GM23338 (cell line): ENCODE results near the gene LILRB5. TPM values are rescaled to one million over a fixed set of nuclear protein-coding genes. Genes with fewer than 3 reads are reported as not detected.

Experiments used
- ATAC-seq: fragments of 200-7000 bp; cut with Tn5 transposase; 3 replicates; pipeline ENCODE4 v1.9.1; 2020
- DNase-seq: peaks from one replicate; pipeline ENCODE4 v3.0.0-alpha.2; 2015; ENCODE audit warnings: low spot score
- H2AFZ ChIP-seq: fragments of 200-600 bp; sonication (generic); 2 replicates; pipeline ENCODE4 v1.8.0; 2016; ENCODE audit warnings: antibody characterized with exemption, mild to moderate bottlenecking, moderate library complexity
- H3F3A ChIP-seq: fragments of 200-600 bp; sonication (generic); replicated peaks from 2 replicates; pipeline ENCODE4 v1.8.0; 2017; ENCODE audit warnings: antibody characterized with exemption, mixed run types, low read depth
- H3K27ac ChIP-seq: fragments of 200-600 bp; sonication (generic); 2 replicates; pipeline ENCODE4 v1.6.1; 2016; ENCODE audit warnings: low read depth
- H3K27me3 ChIP-seq: fragments of 200-600 bp; sonication (generic); 2 replicates; pipeline ENCODE4 v1.8.0; 2016; ENCODE audit warnings: mild to moderate bottlenecking, mixed run types, moderate library complexity; ENCODE audit not compliant: insufficient read depth
- H3K36me3 ChIP-seq: fragments of 200-600 bp; sonication (generic); 2 replicates; pipeline ENCODE4 v1.8.0; 2016; ENCODE audit warnings: mild to moderate bottlenecking; ENCODE audit not compliant: insufficient read depth
- H3K4me1 ChIP-seq: fragments of 200-600 bp; sonication (generic); 2 replicates; pipeline ENCODE4 v1.8.0; 2016; ENCODE audit warnings: mild to moderate bottlenecking, moderate library complexity; ENCODE audit not compliant: insufficient read depth
- H3K4me2 ChIP-seq: fragments of 200-600 bp; sonication (generic); 2 replicates; pipeline ENCODE4 v1.7.1; 2017; ENCODE audit warnings: mixed run types
- H3K4me3 ChIP-seq: fragments of 200-600 bp; sonication (generic); 2 replicates; pipeline ENCODE4 v1.6.1; 2016; ENCODE audit warnings: mixed run types
- H3K79me2 ChIP-seq: fragments of 200-600 bp; sonication (generic); replicated peaks from 2 replicates; pipeline ENCODE4 v1.8.0; 2017; ENCODE audit warnings: mild to moderate bottlenecking; ENCODE audit not compliant: insufficient read depth
- H3K9me2 ChIP-seq: fragments of 200-600 bp; sonication (generic); 2 replicates; pipeline ENCODE4 v1.8.0; 2017; ENCODE audit not compliant: insufficient read depth
- H4K20me1 ChIP-seq: fragments of 200-600 bp; sonication (generic); replicated peaks from 2 replicates; pipeline ENCODE4 v1.8.0; 2017; ENCODE audit warnings: mild to moderate bottlenecking; ENCODE audit not compliant: insufficient read depth
- H3K27ac Mint-ChIP-seq: 2 replicates; pipeline ENCODE4 v1.8.0; 2020; ENCODE audit warnings: inconsistent platforms, mild to moderate bottlenecking, moderate library complexity, mixed read lengths
- H3K27me3 Mint-ChIP-seq: 3 replicates; pipeline ENCODE4 v1.8.0; 2022; ENCODE audit warnings: low read depth, mild to moderate bottlenecking, moderate library complexity, mixed read lengths, inconsistent platforms; ENCODE audit not compliant: insufficient read depth, poor library complexity
- H3K36me3 Mint-ChIP-seq: 3 replicates; pipeline ENCODE4 v1.8.0; 2021; ENCODE audit warnings: low read depth, mild to moderate bottlenecking, inconsistent platforms, moderate library complexity, mixed read lengths
- H3K4me1 Mint-ChIP-seq: 3 replicates; pipeline ENCODE4 v1.8.0; 2020; ENCODE audit warnings: mild to moderate bottlenecking, inconsistent platforms, mixed read lengths
- H3K4me3 Mint-ChIP-seq: 3 replicates; pipeline ENCODE4 v1.8.0; 2021; ENCODE audit warnings: moderate library complexity, mild to moderate bottlenecking, inconsistent platforms, mixed read lengths
- H3K9me3 Mint-ChIP-seq: 3 replicates; pipeline ENCODE4 v1.8.0; 2020; ENCODE audit warnings: moderate library complexity, mild to moderate bottlenecking, inconsistent platforms, mixed read lengths
- CREB1 ChIP-seq: fragments of 250-450 bp; sonication (Bioruptor Pico); IDR thresholded peaks from 2 replicates; pipeline ENCODE4 v1.5.0; 2020; ENCODE audit warnings: low read depth, mild to moderate bottlenecking, moderate library complexity
- ETS1 ChIP-seq: IDR thresholded peaks from 2 replicates; pipeline ENCODE4 v1.6.1; 2016; ENCODE audit warnings: antibody characterized with exemption
- EZH2 ChIP-seq: fragments of 200-600 bp; sonication (generic); IDR thresholded peaks from one replicate; pipeline ENCODE4 v1.8.0; 2017; ENCODE audit warnings: antibody characterized with exemption, mild to moderate bottlenecking, low read depth; ENCODE audit not compliant: unreplicated experiment
- EZH2phosphoT487 ChIP-seq: fragments of 200-600 bp; sonication (generic); IDR thresholded peaks from one replicate; pipeline ENCODE4 v1.8.1; 2018; ENCODE audit warnings: antibody characterized with exemption; ENCODE audit not compliant: unreplicated experiment
- JUNB ChIP-seq: IDR thresholded peaks from one replicate; pipeline ENCODE4 v1.6.1; 2016; ENCODE audit warnings: antibody characterized with exemption; ENCODE audit not compliant: unreplicated experiment
- NANOG ChIP-seq: IDR thresholded peaks from 2 replicates; pipeline ENCODE4 v1.6.1; 2016; ENCODE audit warnings: antibody characterized with exemption, borderline replicate concordance
- POLR2AphosphoS5 ChIP-seq: IDR thresholded peaks from 2 replicates; pipeline ENCODE4 v1.6.1; 2016; ENCODE audit warnings: antibody characterized with exemption, low read depth
- REST ChIP-seq: IDR thresholded peaks from one replicate; pipeline ENCODE4 v1.6.1; 2018; ENCODE audit warnings: antibody characterized with exemption; ENCODE audit not compliant: unreplicated experiment
- STAT1 ChIP-seq: IDR thresholded peaks from one replicate; pipeline ENCODE4 v1.6.1; 2016; ENCODE audit warnings: antibody characterized with exemption; ENCODE audit not compliant: unreplicated experiment
- ZNF114 ChIP-seq: fragments of 250-450 bp; sonication (Bioruptor Pico); IDR thresholded peaks from 2 replicates; pipeline ENCODE4 v1.5.0; 2020; ENCODE audit warnings: mild to moderate bottlenecking, moderate library complexity
- ZNF331 ChIP-seq: fragments of 250-450 bp; sonication (Bioruptor Pico); IDR thresholded peaks from 2 replicates; pipeline ENCODE4 v1.5.0; 2020; ENCODE audit warnings: low read depth, mild to moderate bottlenecking, moderate library complexity
- polyA plus RNA-seq: library from polyadenylated mRNA; unstranded; fragments of >200 nt; fragmentation: Nextera tagmentation; extraction: Ambion mirVana; gene quantifications from 2 replicates; pipeline ENCODE4 v1.2.1, GENCODE V29; 2016
- total RNA-seq: library from RNA; depleted of rRNA; stranded (reverse); fragments of >200 nt; shearing (Covaris generic); gene quantifications from 2 replicates; pipeline ENCODE4 v1.2.3, GENCODE V29; 2014
- TF ChIP-seq, protein P1 (sequence below): fragments of 250-450 bp; sonication (Bioruptor Pico); IDR thresholded peaks from 2 replicates; pipeline ENCODE4 v1.5.0; 2020; ENCODE audit warnings: mild to moderate bottlenecking, moderate library complexity
- TF ChIP-seq, protein P2 (sequence below), 2 experiments: fragments of 200-600 bp in 1 of 2; sonication (generic) in 1 of 2; conservative IDR thresholded peaks; 2 replicates each; pipeline versions ENCODE4 v1.5.1 to v1.6.1; 2016 to 2017; ENCODE audit warnings: antibody characterized with exemption in 2 of 2, low read depth in 2 of 2, mild to moderate bottlenecking in 2 of 2, moderate library complexity in 1 of 2

The LILRB5 gene
- total and polyA plus RNA-seq, 2 experiments from 2014 or later, result not detected

DNA sequence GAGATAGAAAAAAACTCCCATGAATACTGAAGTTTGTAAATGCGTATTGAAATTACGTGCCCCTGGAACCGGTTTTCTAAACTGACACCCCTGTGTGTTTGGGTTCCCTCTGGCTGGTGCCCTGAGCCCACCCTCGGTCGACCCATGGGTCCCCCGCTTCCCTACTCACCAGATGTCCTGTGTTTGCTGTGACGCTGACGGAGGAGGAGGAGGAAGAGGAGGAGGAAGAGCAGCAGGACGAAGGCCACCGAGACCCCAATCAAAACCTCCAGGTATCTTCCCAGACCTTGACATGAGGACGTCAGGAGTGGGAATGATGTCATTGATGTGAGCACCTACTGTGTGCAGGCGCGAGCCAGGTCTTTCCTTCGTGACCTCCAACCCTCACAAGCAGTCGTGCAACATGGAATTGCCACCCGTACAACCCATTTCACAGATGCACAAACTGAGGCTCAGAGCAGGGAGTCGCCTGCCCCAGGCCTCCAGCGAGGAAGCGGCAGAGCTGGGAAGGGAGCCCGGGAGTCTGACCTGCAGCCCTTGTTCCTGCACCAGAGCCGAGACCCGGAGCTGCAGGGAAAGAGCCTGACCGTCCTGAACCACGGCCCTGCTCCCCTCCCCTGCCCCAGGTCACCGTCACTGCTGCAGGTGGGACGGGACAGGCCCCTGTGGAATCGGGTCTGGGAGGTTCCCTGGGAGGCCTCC is 38.0 kb downstream of the LILRB5 start:
- Histone ChIP-seq H3K4me3 (no peak overlapping the region), H3K4me1 (no peaks in the 10 kb centered on the region), H4K20me1 (no peaks in the 10 kb centered on the region), H3K36me3 (no peaks in the 10 kb centered on the region), H3K9me2 (no peaks in the 10 kb centered on the region), H3F3A (no peaks in the 10 kb centered on the region), H2AFZ (no peak overlapping the region), H3K27ac (no peak overlapping the region), H3K4me2 (no peak overlapping the region), H3K79me2 (no peaks in the 10 kb centered on the region), H3K27me3 (no peaks in the 10 kb centered on the region)
- TF ChIP-seq POLR2AphosphoS5, result no peak
- no peak for TF ChIP-seq STAT1
- TF ChIP-seq CREB1 (CRISPR knock-in tag), result no peak
- no peak for TF ChIP-seq NANOG
- no peak for TF ChIP-seq ZNF114
- TF ChIP-seq EZH2, result no peak
- no peak for TF ChIP-seq REST
- TF ChIP-seq JUNB, result no peak
- TF ChIP-seq EZH2phosphoT487, result no peak
- TF ChIP-seq ZNF331 (CRISPR knock-in tag), result no peak
- TF ChIP-seq, protein P1, sequence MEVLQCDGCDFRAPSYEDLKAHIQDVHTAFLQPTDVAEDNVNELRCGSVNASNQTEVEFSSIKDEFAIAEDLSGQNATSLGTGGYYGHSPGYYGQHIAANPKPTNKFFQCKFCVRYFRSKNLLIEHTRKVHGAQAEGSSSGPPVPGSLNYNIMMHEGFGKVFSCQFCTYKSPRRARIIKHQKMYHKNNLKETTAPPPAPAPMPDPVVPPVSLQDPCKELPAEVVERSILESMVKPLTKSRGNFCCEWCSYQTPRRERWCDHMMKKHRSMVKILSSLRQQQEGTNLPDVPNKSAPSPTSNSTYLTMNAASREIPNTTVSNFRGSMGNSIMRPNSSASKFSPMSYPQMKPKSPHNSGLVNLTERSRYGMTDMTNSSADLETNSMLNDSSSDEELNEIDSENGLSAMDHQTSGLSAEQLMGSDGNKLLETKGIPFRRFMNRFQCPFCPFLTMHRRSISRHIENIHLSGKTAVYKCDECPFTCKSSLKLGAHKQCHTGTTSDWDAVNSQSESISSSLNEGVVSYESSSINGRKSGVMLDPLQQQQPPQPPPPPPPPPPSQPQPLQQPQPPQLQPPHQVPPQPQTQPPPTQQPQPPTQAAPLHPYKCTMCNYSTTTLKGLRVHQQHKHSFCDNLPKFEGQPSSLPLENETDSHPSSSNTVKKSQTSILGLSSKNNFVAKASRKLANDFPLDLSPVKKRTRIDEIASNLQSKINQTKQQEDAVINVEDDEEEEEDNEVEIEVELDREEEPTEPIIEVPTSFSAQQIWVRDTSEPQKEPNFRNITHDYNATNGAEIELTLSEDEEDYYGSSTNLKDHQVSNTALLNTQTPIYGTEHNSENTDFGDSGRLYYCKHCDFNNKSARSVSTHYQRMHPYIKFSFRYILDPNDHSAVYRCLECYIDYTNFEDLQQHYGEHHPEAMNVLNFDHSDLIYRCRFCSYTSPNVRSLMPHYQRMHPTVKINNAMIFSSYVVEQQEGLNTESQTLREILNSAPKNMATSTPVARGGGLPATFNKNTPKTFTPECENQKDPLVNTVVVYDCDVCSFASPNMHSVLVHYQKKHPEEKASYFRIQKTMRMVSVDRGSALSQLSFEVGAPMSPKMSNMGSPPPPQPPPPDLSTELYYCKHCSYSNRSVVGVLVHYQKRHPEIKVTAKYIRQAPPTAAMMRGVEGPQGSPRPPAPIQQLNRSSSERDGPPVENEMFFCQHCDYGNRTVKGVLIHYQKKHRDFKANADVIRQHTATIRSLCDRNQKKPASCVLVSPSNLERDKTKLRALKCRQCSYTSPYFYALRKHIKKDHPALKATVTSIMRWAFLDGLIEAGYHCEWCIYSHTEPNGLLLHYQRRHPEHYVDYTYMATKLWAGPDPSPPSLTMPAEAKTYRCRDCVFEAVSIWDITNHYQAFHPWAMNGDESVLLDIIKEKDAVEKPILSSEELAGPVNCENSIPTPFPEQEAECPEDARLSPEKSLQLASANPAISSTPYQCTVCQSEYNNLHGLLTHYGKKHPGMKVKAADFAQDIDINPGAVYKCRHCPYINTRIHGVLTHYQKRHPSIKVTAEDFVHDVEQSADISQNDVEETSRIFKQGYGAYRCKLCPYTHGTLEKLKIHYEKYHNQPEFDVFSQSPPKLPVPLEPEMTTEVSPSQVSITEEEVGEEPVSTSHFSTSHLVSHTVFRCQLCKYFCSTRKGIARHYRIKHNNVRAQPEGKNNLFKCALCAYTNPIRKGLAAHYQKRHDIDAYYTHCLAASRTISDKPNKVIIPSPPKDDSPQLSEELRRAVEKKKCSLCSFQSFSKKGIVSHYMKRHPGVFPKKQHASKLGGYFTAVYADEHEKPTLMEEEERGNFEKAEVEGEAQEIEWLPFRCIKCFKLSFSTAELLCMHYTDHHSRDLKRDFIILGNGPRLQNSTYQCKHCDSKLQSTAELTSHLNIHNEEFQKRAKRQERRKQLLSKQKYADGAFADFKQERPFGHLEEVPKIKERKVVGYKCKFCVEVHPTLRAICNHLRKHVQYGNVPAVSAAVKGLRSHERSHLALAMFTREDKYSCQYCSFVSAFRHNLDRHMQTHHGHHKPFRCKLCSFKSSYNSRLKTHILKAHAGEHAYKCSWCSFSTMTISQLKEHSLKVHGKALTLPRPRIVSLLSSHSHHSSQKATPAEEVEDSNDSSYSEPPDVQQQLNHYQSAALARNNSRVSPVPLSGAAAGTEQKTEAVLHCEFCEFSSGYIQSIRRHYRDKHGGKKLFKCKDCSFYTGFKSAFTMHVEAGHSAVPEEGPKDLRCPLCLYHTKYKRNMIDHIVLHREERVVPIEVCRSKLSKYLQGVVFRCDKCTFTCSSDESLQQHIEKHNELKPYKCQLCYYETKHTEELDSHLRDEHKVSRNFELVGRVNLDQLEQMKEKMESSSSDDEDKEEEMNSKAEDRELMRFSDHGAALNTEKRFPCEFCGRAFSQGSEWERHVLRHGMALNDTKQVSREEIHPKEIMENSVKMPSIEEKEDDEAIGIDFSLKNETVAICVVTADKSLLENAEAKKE (CRISPR knock-in tag), result no peak
- TF ChIP-seq ETS1, result no peak
- TF ChIP-seq, protein P2, sequence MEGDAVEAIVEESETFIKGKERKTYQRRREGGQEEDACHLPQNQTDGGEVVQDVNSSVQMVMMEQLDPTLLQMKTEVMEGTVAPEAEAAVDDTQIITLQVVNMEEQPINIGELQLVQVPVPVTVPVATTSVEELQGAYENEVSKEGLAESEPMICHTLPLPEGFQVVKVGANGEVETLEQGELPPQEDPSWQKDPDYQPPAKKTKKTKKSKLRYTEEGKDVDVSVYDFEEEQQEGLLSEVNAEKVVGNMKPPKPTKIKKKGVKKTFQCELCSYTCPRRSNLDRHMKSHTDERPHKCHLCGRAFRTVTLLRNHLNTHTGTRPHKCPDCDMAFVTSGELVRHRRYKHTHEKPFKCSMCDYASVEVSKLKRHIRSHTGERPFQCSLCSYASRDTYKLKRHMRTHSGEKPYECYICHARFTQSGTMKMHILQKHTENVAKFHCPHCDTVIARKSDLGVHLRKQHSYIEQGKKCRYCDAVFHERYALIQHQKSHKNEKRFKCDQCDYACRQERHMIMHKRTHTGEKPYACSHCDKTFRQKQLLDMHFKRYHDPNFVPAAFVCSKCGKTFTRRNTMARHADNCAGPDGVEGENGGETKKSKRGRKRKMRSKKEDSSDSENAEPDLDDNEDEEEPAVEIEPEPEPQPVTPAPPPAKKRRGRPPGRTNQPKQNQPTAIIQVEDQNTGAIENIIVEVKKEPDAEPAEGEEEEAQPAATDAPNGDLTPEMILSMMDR (conservative IDR thresholded peaks at IDR 0.05; ENCODE audit: low read depth in 2 of 2), result no peak
- H3K9me3 Mint-ChIP-seq, result peaks cover 2% of the 10 kb centered on the region; the same call in 2 of the 3 replicates
- no peak for ATAC-seq
- H3K27me3 Mint-ChIP-seq, result peaks cover 4% of the 10 kb centered on the region
- H3K36me3 Mint-ChIP-seq, result peaks cover 20% of the 10 kb centered on the region
- no peak overlapping the region for H3K27ac Mint-ChIP-seq
- H3K4me3 Mint-ChIP-seq, result no peak overlapping the region; the same call in 2 of the 3 replicates
- DNase-seq, result no peak
- H3K4me1 Mint-ChIP-seq, result no peaks in the 10 kb centered on the region; the same call in 1 of the 3 replicates
